Heart left ventricle (tissue), 16 donors: ENCODE measurements around the gene DGAT2L6. TPM values are rescaled to one million over a fixed set of nuclear protein-coding genes. Genes with fewer than 3 reads are reported as not detected.
A peak's percentile ranks its signal among the peaks of the same experiment; 100 is the strongest.

Experiments
- ATAC-seq, 4 donors: fragments of 200-7000 bp; cut with Tn5 transposase; one replicate each; pipeline ENCODE4 v1.9.1; 2020 to 2022; ENCODE audit warnings: moderate library complexity in 4 of 4, mild to moderate bottlenecking in 3 of 4, moderate number of reproducible peaks in 1 of 4
- DNase-seq, 5 donors: peaks; one replicate each; pipeline ENCODE4 v3.0.0-alpha.2; 2020
- H3K27ac ChIP-seq, 12 donors: fragments of 200-600 bp; sonication (generic) in 4 of 12; one replicate each; pipeline versions ENCODE4 v1.5.0 to v1.8.0; 2016 to 2022; ENCODE audit warnings: mild to moderate bottlenecking in 2 of 12
- H3K27me3 ChIP-seq, 9 donors: fragments of 200-600 bp; sonication (generic) in 2 of 9; one replicate each; pipeline versions ENCODE4 v1.5.1 to v1.8.0; 2016 to 2022; ENCODE audit warnings: mild to moderate bottlenecking in 3 of 9
- H3K36me3 ChIP-seq, 9 donors: fragments of 200-600 bp; sonication (generic) in 2 of 9; one replicate each; pipeline versions ENCODE4 v1.5.0 to v1.8.0; 2018 to 2022; ENCODE audit warnings: mild to moderate bottlenecking in 2 of 9
- H3K4me1 ChIP-seq, 12 donors: fragments of 200-600 bp; sonication (generic) in 4 of 12; one replicate each; pipeline versions ENCODE4 v1.5.0 to v1.8.0; 2016 to 2022; ENCODE audit warnings: mild to moderate bottlenecking in 3 of 12
- H3K4me3 ChIP-seq, 12 donors: fragments of 200-600 bp; sonication (generic) in 4 of 12; one replicate each; pipeline versions ENCODE4 v1.5.0 to v1.8.0; 2017 to 2022; ENCODE audit warnings: mild to moderate bottlenecking in 9 of 12, moderate library complexity in 4 of 12
- H3K9me3 ChIP-seq, 12 donors: fragments of 200-600 bp; sonication (generic) in 4 of 12; one replicate each; pipeline versions ENCODE4 v1.5.0 to v1.8.0; 2016 to 2022; ENCODE audit warnings: mild to moderate bottlenecking in 1 of 12
- POLR2A ChIP-seq, 2 donors: fragments of 450-650 bp; IDR thresholded peaks; one replicate each; pipeline ENCODE4 v1.6.1; 2017; ENCODE audit warnings: antibody characterized with exemption in 2 of 2, mild to moderate bottlenecking in 2 of 2, moderate library complexity in 2 of 2
- WGBS, 4 donors: extraction: QIAGEN DNeasy Blood & Tissue Kit in 2 of 4; methylation state at CpG; one replicate each; pipeline versions ENCODE4 v1.1.5 to v1.1.7; 2013 to 2018; 5-methylcytosine and 5-hydroxymethylcytosine counted together
- intact Hi-C, 10 donors: fragments of 100-400 bp; cut with DNase I; formaldehyde crosslinking; loops; one replicate each; pipeline versions ENCODE4 v1.11.1 to v1.14.2; 2022
- polyA plus RNA-seq, 2 donors: library from polyadenylated mRNA; stranded (reverse); fragments of 200-250 nt; gene quantifications; one replicate each; pipeline ENCODE4 v1.2.3, GENCODE V29; 2013
- total RNA-seq, 9 donors: library from RNA; depleted of rRNA in 2 of 9; stranded (reverse); fragments of >200 nt in 2 of 9; fragmentation: NEBNext Ultra II Directional in 3 of 9; extraction: Animal tissue kit (Norgen Biotek cat#: 25700) in 3 of 9; gene quantifications; one replicate each; pipeline versions ENCODE4 v1.1.0 to v1.2.4, GENCODE V29; 2016 to 2023
- TF ChIP-seq, protein P1 (sequence below), 12 donors: fragments of 200-600 bp; sonication (generic) in 4 of 12; IDR thresholded peaks; one replicate each; pipeline versions ENCODE4 v1.5.0 to v1.8.0; 2018 to 2022; ENCODE audit warnings: antibody characterized with exemption in 12 of 12, mild to moderate bottlenecking in 5 of 12
- donor health status: ischemic (EF 13 %, LVEDD 7.1; RV severe dilation, severe dysfunction).
- donor health status: healthy with polysubstance abuse.
- donor health status: DM: no; HTN: yes; CAD: no.
- donor health status: DM: no; HTN: no; CAD: no.
- donor health status: ischemic (EF 25% LVEDD 6.9; RV normal size, moderate dysfunction).
- donor health status: ischemic (EF 25% LVEDD 5.7; RV mildly dilated, moderate dysfunction).
- donor health status: healthy.
- donor health status: DM: yes; HTN: yes; CAD: no.
- donor health status: ischemic (EF 35%, LVEDD 5.7; RV mildly dilated, moderate dysfunction).
- donor health status: nonischemic (EF 11% LVEDD 7.7; RV severe dilation, severe dysfunction).
- donor health status: DM: yes; HTN: yes; CAD: no.
- donor health status: PGD.
- donor health status: ischemic (EF 29% LVEDD 5.4; RV normal size, mild dysfunction).
- donor health status: nonischemic (EF 23%, LVEDD 6.1; RV moderate dilation, normal function).

DGAT2L6 gene
- total and polyA plus RNA-seq, 11 donors, result not detected

DNA sequence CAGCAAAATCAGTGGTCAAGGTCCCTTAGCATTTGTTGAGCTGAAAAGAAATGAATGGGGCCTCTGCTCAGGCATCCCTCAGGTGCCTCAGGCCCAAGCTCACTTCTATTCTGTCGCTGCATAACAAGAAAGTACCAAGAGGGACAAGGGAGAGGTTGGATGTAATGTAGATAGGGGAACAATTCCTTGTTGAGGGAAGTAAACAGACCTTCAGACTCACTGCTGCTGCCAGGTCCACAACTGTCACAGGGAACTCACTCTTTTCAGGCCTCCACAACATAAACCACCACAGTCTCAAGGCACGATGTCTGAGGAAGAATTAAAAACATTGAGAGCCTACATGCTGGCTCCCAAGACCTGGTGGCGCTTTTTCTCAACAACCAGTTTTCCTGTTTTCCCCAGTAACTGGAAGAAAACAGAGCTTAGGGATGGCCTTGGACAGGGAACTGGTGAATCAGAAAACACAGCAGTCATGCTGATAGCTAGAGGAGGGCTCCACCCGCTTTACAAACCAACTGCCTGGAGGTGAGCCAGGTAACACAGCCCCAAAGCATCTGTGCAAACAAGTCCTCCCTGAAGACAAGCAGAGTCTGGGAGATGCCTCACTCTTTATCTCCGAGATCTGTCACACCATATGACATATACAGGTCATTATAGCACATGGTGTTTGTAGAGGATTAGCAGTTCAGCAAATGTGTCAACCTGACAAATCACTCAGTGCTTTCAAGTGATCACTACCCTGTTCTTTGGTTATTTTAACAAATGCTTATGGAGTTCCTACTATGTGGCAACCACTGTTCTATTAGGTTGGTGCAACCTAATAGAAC is 42.9 kb downstream of the DGAT2L6 start:
- Histone ChIP-seq H3K27me3 (peaks cover 0 to 19% (median 0%) of the 10 kb centered on the region in 9 donors), H3K4me1 (no peaks in the 10 kb centered on the region), H3K27ac (no peak overlapping the region), H3K36me3 (no peaks in the 10 kb centered on the region), H3K9me3 (no peaks in the 10 kb centered on the region), H3K4me3 (no peak overlapping the region)
- 56 to 74% (median 69%) methylated on average over 5 of the region's 5 CpGs for WGBS, 4 donors
- TF ChIP-seq POLR2A (IDR thresholded peaks at IDR 0.05), result no peak
- TF ChIP-seq, protein P1, sequence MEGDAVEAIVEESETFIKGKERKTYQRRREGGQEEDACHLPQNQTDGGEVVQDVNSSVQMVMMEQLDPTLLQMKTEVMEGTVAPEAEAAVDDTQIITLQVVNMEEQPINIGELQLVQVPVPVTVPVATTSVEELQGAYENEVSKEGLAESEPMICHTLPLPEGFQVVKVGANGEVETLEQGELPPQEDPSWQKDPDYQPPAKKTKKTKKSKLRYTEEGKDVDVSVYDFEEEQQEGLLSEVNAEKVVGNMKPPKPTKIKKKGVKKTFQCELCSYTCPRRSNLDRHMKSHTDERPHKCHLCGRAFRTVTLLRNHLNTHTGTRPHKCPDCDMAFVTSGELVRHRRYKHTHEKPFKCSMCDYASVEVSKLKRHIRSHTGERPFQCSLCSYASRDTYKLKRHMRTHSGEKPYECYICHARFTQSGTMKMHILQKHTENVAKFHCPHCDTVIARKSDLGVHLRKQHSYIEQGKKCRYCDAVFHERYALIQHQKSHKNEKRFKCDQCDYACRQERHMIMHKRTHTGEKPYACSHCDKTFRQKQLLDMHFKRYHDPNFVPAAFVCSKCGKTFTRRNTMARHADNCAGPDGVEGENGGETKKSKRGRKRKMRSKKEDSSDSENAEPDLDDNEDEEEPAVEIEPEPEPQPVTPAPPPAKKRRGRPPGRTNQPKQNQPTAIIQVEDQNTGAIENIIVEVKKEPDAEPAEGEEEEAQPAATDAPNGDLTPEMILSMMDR (IDR thresholded peaks at IDR 0.05), result no peak
- DNase-seq (peak in 1 of 5 donors; percentile 6), ATAC-seq (peak in 1 of 4 donors; percentile 46)
- intact Hi-C loops, result no loop called here

DNA sequence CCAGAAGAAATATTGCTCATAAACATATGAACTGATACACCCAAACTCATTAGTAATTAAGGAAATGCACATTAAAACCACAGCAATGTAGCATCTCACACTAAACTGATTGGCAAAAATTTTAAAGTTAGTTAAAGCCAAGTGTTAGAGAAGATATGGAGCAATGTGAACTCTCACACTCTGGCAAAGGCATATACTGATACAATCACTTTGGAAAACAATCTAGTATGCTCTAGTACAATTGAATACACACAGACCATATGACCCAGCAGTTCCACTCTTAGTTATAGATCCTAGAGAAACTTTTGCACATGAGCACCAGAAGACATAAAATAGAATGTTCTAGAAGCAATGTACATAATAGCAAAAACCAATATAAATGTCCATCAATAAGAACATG is 48.8 kb downstream of the DGAT2L6 start:
- no peak for ATAC-seq
- intact Hi-C loops, result no loop called here
- Histone ChIP-seq H3K36me3 (no peaks in the 10 kb centered on the region), H3K27me3 (peaks cover 0 to 24% (median 0%) of the 10 kb centered on the region in 9 donors), H3K4me3 (no peak overlapping the region), H3K9me3 (no peaks in the 10 kb centered on the region), H3K4me1 (no peaks in the 10 kb centered on the region), H3K27ac (no peak overlapping the region)
- no peak for TF ChIP-seq POLR2A (IDR thresholded peaks at IDR 0.05)
- TF ChIP-seq, protein P1 (IDR thresholded peaks at IDR 0.05), result no peak
- DNase-seq, result no peak

DNA sequence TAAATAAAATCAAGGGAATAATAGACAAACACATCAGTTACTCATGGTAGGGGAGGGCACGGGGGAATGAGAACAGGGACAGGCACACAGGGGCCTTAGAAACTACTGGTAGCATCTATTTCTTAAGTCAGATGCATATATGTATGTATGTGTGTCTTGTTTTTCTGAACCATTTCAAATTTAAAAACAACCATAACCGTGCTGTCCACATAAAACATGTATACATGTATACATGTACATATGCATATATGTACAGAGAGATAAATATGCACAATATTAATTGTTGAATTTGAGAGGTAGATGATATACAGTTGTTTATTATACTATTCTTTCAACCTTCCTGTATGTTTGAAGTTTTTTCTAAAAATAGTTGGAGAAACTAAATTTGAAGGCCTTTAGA is 49.4 kb downstream of the DGAT2L6 start:
- ATAC-seq (no peak), DNase-seq (no peak)
- Histone ChIP-seq H3K36me3 (no peaks in the 10 kb centered on the region), H3K4me3 (no peak overlapping the region), H3K27me3 (peaks cover 0 to 24% (median 0%) of the 10 kb centered on the region in 9 donors), H3K27ac (no peak overlapping the region), H3K9me3 (no peaks in the 10 kb centered on the region), H3K4me1 (peaks cover 0 to 3% (median 0%) of the 10 kb centered on the region in 12 donors)
- WGBS, 4 donors, result 60 to 92% (median 81%) methylated on average over 2 of the region's 2 CpGs
- intact Hi-C loops, result no loop called here
- TF ChIP-seq, protein P1 (IDR thresholded peaks at IDR 0.05), result no peak
- no peak for TF ChIP-seq POLR2A (IDR thresholded peaks at IDR 0.05)

DNA sequence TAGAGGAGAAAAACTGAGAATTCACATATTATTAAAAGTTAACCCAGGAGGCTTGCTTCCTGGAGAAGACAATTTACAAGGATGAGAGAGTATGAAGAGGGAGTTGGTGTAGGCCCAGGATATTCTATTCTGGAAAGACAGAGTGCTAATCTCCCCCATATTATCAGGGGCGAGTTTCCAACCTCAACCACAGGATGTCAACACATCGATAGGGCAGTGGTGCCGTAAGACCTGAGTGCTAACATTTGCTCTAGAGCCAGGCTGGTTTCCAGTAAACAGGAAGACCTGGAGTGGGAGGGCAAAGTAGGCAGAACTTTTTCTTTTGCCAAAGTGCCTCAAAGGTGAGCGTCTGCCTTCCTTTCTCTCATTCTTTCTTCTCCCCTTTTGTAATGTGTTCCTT is 54.4 kb downstream of the DGAT2L6 start:
- Histone ChIP-seq H3K4me1 (peaks cover 0 to 3% (median 0%) of the 10 kb centered on the region in 12 donors), H3K9me3 (no peaks in the 10 kb centered on the region), H3K27ac (no peak overlapping the region), H3K36me3 (no peaks in the 10 kb centered on the region), H3K4me3 (no peak overlapping the region), H3K27me3 (peaks cover 0 to 14% (median 0%) of the 10 kb centered on the region in 9 donors)
- no peak for DNase-seq
- ATAC-seq, result peak in 1 of 4 donors; percentile 47
- no peak for TF ChIP-seq POLR2A (IDR thresholded peaks at IDR 0.05)
- TF ChIP-seq, protein P1 (IDR thresholded peaks at IDR 0.05), result no peak
- 19 to 54% (median 38%) methylated on average over 4 of the region's 4 CpGs for WGBS, 4 donors
- intact Hi-C loops, result no loop called here
